ENCODE results near the gene SMIM38. TPM values are rescaled to one million over a fixed set of nuclear protein-coding genes. Genes with fewer than 3 reads are reported as not detected.

The SMIM38 gene
- polyA plus RNA-seq, 1 of the 3 experiments (the other 2 are of a cell fraction): 0.13 TPM

- no peaks in the 10 kb centered on the region for H3K36me3 ChIP-seq (replicated peaks in 1 of 2; ENCODE audit: control insufficient read depth in 1 of 2, insufficient read depth in 2 of 2, low read length in 1 of 2)
- no peaks in the 10 kb centered on the region for H3K9me3 ChIP-seq
- no peak overlapping the region for H3K9ac ChIP-seq
- no peaks in the 10 kb centered on the region; the same call in 1 of the 2 replicates for H3K27me3 ChIP-seq (ENCODE audit: insufficient read depth)
- H3K4me1 ChIP-seq (ENCODE audit: control insufficient read depth in 1 of 2, insufficient read depth in 2 of 2, low read depth in 1 of 2, low read length in 1 of 2): peaks cover 0 to 5% of the 10 kb centered on the region in 2 experiments; a peak in 1 of 4 replicates
- no peaks in the 10 kb centered on the region for H3F3A ChIP-seq (replicated peaks; ENCODE audit: insufficient read depth)
- H3K4me3 ChIP-seq (ENCODE audit: low read depth in 2 of 2, low read length in 1 of 2): no peak overlapping the region
- no peak overlapping the region for H3K4me2 ChIP-seq
- H3K79me2 ChIP-seq (ENCODE audit: insufficient read depth): no peaks in the 10 kb centered on the region
- H3K9me2 ChIP-seq: no peaks in the 10 kb centered on the region
- H3K27ac ChIP-seq (ENCODE audit: low read depth in 2 of 2, low read length in 1 of 2): no peak overlapping the region
- POLR2A ChIA-PET: no interaction called here
- WGBS (ENCODE audit: low lambda C conversion rate): 58% methylated on average over 2 of the region's 2 CpGs
- TF ChIP-seq RAD21 (IDR thresholded peaks at IDR 0.05; ENCODE audit: low read length) (no peak), JUND (IDR thresholded peaks at IDR 0.05) (no peak), MXI1 (IDR thresholded peaks at IDR 0.05; ENCODE audit: low read depth, low read length) (no peak), RCOR1 (IDR thresholded peaks at IDR 0.05; ENCODE audit: low read length) (no peak), NRF1 (IDR thresholded peaks at IDR 0.05; ENCODE audit: low read depth, low read length) (no peak), NFIC (IDR thresholded peaks at IDR 0.05; ENCODE audit: borderline replicate concordance) (no peak), FOSL2 (IDR thresholded peaks at IDR 0.05; ENCODE audit: borderline replicate concordance, low read depth) (no peak), YY1 (IDR thresholded peaks at IDR 0.05; ENCODE audit: low read depth) (no peak), TAF1 (IDR thresholded peaks at IDR 0.05; ENCODE audit: borderline replicate concordance, low read depth, low read length) (no peak), EZH2phosphoT487 (IDR thresholded peaks at IDR 0.05; ENCODE audit: borderline replicate concordance, low read depth) (no peak), CHD2 (IDR thresholded peaks at IDR 0.05; ENCODE audit: low read length, partially characterized antibody) (no peak), FOXJ3 (CRISPR knock-in tag; IDR thresholded peaks at IDR 0.05) (no peak), RXRA (IDR thresholded peaks at IDR 0.05; ENCODE audit: borderline replicate concordance, low read depth) (no peak)
- TF ChIP-seq, protein P1, sequence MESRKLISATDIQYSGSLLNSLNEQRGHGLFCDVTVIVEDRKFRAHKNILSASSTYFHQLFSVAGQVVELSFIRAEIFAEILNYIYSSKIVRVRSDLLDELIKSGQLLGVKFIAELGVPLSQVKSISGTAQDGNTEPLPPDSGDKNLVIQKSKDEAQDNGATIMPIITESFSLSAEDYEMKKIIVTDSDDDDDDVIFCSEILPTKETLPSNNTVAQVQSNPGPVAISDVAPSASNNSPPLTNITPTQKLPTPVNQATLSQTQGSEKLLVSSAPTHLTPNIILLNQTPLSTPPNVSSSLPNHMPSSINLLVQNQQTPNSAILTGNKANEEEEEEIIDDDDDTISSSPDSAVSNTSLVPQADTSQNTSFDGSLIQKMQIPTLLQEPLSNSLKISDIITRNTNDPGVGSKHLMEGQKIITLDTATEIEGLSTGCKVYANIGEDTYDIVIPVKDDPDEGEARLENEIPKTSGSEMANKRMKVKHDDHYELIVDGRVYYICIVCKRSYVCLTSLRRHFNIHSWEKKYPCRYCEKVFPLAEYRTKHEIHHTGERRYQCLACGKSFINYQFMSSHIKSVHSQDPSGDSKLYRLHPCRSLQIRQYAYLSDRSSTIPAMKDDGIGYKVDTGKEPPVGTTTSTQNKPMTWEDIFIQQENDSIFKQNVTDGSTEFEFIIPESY (IDR thresholded peaks at IDR 0.05; ENCODE audit: borderline replicate concordance, low read depth): no peak
- DNase-seq: no peak
- H4K20me1 ChIP-seq (ENCODE audit: insufficient read depth): no peaks in the 10 kb centered on the region
- CTCF ChIA-PET: no interaction called here
- no peak overlapping the region for H2AFZ ChIP-seq (ENCODE audit: low read depth)
Measured at GRCh38 chr11:69174841-69175240, 19.1 kb downstream of the SMIM38 start.

GRCh38 chr11:69178819-69179482 is 23.2 kb downstream of the SMIM38 start:
- no peaks in the 10 kb centered on the region for H3K36me3 ChIP-seq (replicated peaks in 1 of 2; ENCODE audit: control insufficient read depth in 1 of 2, insufficient read depth in 2 of 2, low read length in 1 of 2)
- no peaks in the 10 kb centered on the region for H3K9me3 ChIP-seq
- H3K79me2 ChIP-seq (ENCODE audit: insufficient read depth): no peaks in the 10 kb centered on the region
- H3K4me2 ChIP-seq: no peak overlapping the region
- peaks cover 0 to 6% of the 10 kb centered on the region in 2 experiments; a peak in 1 of 4 replicates for H3K4me1 ChIP-seq (ENCODE audit: control insufficient read depth in 1 of 2, insufficient read depth in 2 of 2, low read depth in 1 of 2, low read length in 1 of 2)
- CTCF ChIA-PET: interaction anchor here (0.6 kb wide), 1 partner anchor 115 kb away, joined by 3 read pairs; no protein-coding TSS in a partner anchor
- no peak overlapping the region for H3K9ac ChIP-seq
- no peak overlapping the region for H2AFZ ChIP-seq (ENCODE audit: low read depth)
- H3K4me3 ChIP-seq (ENCODE audit: low read depth in 2 of 2, low read length in 1 of 2): no peak overlapping the region
- H3K27me3 ChIP-seq (ENCODE audit: insufficient read depth): no peaks in the 10 kb centered on the region; the same call in 1 of the 2 replicates
- no peak for TF ChIP-seq FOXM1 (IDR thresholded peaks at IDR 0.05; ENCODE audit: low read depth)
- no peak for TF ChIP-seq MXI1 (IDR thresholded peaks at IDR 0.05; ENCODE audit: low read depth, low read length)
- H3F3A ChIP-seq (replicated peaks; ENCODE audit: insufficient read depth): no peaks in the 10 kb centered on the region
- no peak overlapping the region for H3K27ac ChIP-seq (ENCODE audit: low read depth in 2 of 2, low read length in 1 of 2)
- 46% methylated on average over 5 of the region's 9 CpGs for WGBS (ENCODE audit: low lambda C conversion rate)
- H3K9me2 ChIP-seq: no peaks in the 10 kb centered on the region
- POLR2A ChIA-PET: no interaction called here
- no peak for DNase-seq
- no peaks in the 10 kb centered on the region for H4K20me1 ChIP-seq (ENCODE audit: insufficient read depth)

Measured in SK-N-SH (cell line).